GM12891 (cell line): ENCODE results near the gene THOC5.

Experiments used
- PAX5 ChIP-seq: IDR thresholded peaks from 2 replicates; pipeline ENCODE4 v1.6.1; 2011; ENCODE audit warnings: low read length, moderate library complexity, mild to moderate bottlenecking; ENCODE audit not compliant: insufficient read depth, severe bottlenecking
- POLR2A ChIP-seq: IDR thresholded peaks from 2 replicates; pipeline ENCODE4 v1.6.1; 2011; ENCODE audit warnings: low read depth, low read length, control low read depth
- POLR2AphosphoS5 ChIP-seq: IDR thresholded peaks from 2 replicates; pipeline ENCODE4 v1.6.1; 2011; ENCODE audit warnings: low read depth, low read length, control low read depth
- SPI1 ChIP-seq: IDR thresholded peaks from 2 replicates; pipeline ENCODE4 v1.6.1; 2011; ENCODE audit warnings: low read depth, low read length, control low read depth
- TAF1 ChIP-seq: IDR thresholded peaks from 2 replicates; pipeline ENCODE4 v1.6.1; 2011; ENCODE audit warnings: low read depth, low read length, control low read depth

- no peak for TF ChIP-seq POLR2AphosphoS5
- no peak for TF ChIP-seq POLR2A
- no peak for TF ChIP-seq TAF1
- no peak for TF ChIP-seq PAX5
- no peak for TF ChIP-seq SPI1
Observed at GRCh38 chr22:29503811-29504372, 49.7 kb downstream of the THOC5 start.
